Neural cell (in vitro differentiated cells): ENCODE results near the gene SCUBE1. TPM values are rescaled to one million over a fixed set of nuclear protein-coding genes. Genes with fewer than 3 reads are reported as not detected.

Experiments used
- H2AFZ ChIP-seq: fragments of 200-600, 300-800 bp; sonication (generic), shearing (Covaris generic); 2 replicates; pipeline ENCODE4 v1.6.0; 2014; ENCODE audit warnings: low read depth, mild to moderate bottlenecking, antibody characterized with exemption, low read length, moderate library complexity
- H3F3A ChIP-seq: fragments of 200-600 bp; shearing (Covaris generic); 2 replicates; pipeline ENCODE4 v1.6.1; 2016; ENCODE audit warnings: mild to moderate bottlenecking, moderate library complexity, mixed read lengths, antibody characterized with exemption, low read length; ENCODE audit not compliant: insufficient read depth, poor library complexity, severe bottlenecking
- H3K27ac ChIP-seq: fragments of 200-600, 300-800 bp; sonication (generic), shearing (Covaris generic); 2 replicates; pipeline ENCODE4 v1.5.1; 2014; ENCODE audit warnings: mild to moderate bottlenecking, low read length, moderate library complexity
- H3K27me3 ChIP-seq: fragments of 300-800, 200-600 bp; sonication (generic), shearing (Covaris generic); 2 replicates; pipeline ENCODE4 v1.6.0; 2014; ENCODE audit warnings: mild to moderate bottlenecking, low read depth, low read length, moderate library complexity; ENCODE audit not compliant: insufficient read depth
- H3K36me3 ChIP-seq: fragments of 300-800, 200-600 bp; sonication (generic), shearing (Covaris generic); 2 replicates; pipeline ENCODE4 v1.5.1; 2014; ENCODE audit warnings: mild to moderate bottlenecking, antibody characterized with exemption, low read length, moderate library complexity; ENCODE audit not compliant: insufficient read depth
- H3K4me2 ChIP-seq: fragments of 300-800, 200-600 bp; sonication (generic), shearing (Covaris generic); 2 replicates; pipeline ENCODE4 v1.6.0; 2014; ENCODE audit warnings: mild to moderate bottlenecking, low read length
- H3K4me3 ChIP-seq: fragments of 300-800, 200-600 bp; sonication (generic), shearing (Covaris generic); 2 replicates; pipeline ENCODE4 v1.5.1; 2014; ENCODE audit warnings: mild to moderate bottlenecking, low read length, moderate library complexity
- H3K79me2 ChIP-seq: fragments of 200-600 bp; shearing (Covaris generic); replicated peaks from 2 replicates; pipeline ENCODE4 v1.6.0; 2014; ENCODE audit warnings: mild to moderate bottlenecking, low read length, moderate library complexity; ENCODE audit not compliant: insufficient read depth
- H3K9ac ChIP-seq: fragments of 300-800, 200-600 bp; sonication (generic), shearing (Covaris generic); 2 replicates; pipeline ENCODE4 v1.6.1; 2016; ENCODE audit warnings: mild to moderate bottlenecking, low read length, mixed read lengths
- H3K9me2 ChIP-seq: fragments of 200-600 bp; shearing (Covaris generic); 2 replicates; pipeline ENCODE4 v1.6.1; 2016; ENCODE audit warnings: mild to moderate bottlenecking, low read length, mixed read lengths; ENCODE audit not compliant: insufficient read depth
- H3K9me3 ChIP-seq: fragments of 200-600, 300-800 bp; sonication (generic), shearing (Covaris generic); 2 replicates; pipeline ENCODE4 v1.6.1; 2016; ENCODE audit warnings: mild to moderate bottlenecking, mixed run types, low read length, moderate library complexity, mixed read lengths
- H4K20me1 ChIP-seq: fragments of 200-600 bp; shearing (Covaris generic); 2 replicates; pipeline ENCODE4 v1.6.1; 2016; ENCODE audit warnings: mild to moderate bottlenecking, mixed run types; ENCODE audit not compliant: insufficient read depth
- EP300 ChIP-seq: fragments of 450-650 bp; conservative IDR thresholded peaks from 2 replicates; pipeline ENCODE4 v1.6.1; 2014; ENCODE audit warnings: antibody characterized with exemption, mild to moderate bottlenecking, moderate library complexity; ENCODE audit not compliant: poor library complexity, severe bottlenecking
- EZH2 ChIP-seq: fragments of 200-600, 300-800 bp; shearing (Covaris generic), sonication (generic); IDR thresholded peaks from 2 replicates; pipeline ENCODE4 v1.6.1; 2014; ENCODE audit warnings: antibody characterized with exemption, low read length, borderline replicate concordance, mild to moderate bottlenecking; ENCODE audit not compliant: insufficient read depth, poor library complexity, severe bottlenecking
- MXI1 ChIP-seq: fragments of 450-650 bp; conservative IDR thresholded peaks from 2 replicates; pipeline ENCODE4 v1.6.1; 2014; ENCODE audit warnings: antibody characterized with exemption, mild to moderate bottlenecking; ENCODE audit not compliant: poor library complexity, severe bottlenecking
- POLR2AphosphoS5 ChIP-seq: IDR thresholded peaks from 2 replicates; pipeline ENCODE4 v1.6.1; 2012
- RAD21 ChIP-seq: fragments of 450-650 bp; conservative IDR thresholded peaks from 2 replicates; pipeline ENCODE4 v1.6.1; 2014; ENCODE audit warnings: antibody characterized with exemption, mild to moderate bottlenecking, moderate library complexity
- SMC3 ChIP-seq: fragments of 450-650 bp; conservative IDR thresholded peaks from 2 replicates; pipeline ENCODE4 v1.6.1; 2014; ENCODE audit warnings: antibody characterized with exemption, mild to moderate bottlenecking, moderate library complexity; ENCODE audit not compliant: poor library complexity
- TAF1 ChIP-seq: IDR thresholded peaks from 2 replicates; pipeline ENCODE4 v1.6.1; 2012; ENCODE audit warnings: low read depth
- polyA plus RNA-seq: library from polyadenylated mRNA; depleted of rRNA; stranded (reverse); fragments of >200 nt; gene quantifications from 2 replicates; pipeline ENCODE4 v1.2.3, GENCODE V29; 2014
- TF ChIP-seq, protein P1 (sequence below): IDR thresholded peaks from 2 replicates; pipeline ENCODE4 v1.6.1; 2012; ENCODE audit warnings: borderline replicate concordance
- TF ChIP-seq, protein P2 (sequence below): fragments of 450-650 bp; IDR thresholded peaks from 2 replicates; pipeline ENCODE4 v1.5.1; 2014; ENCODE audit warnings: antibody characterized with exemption, mild to moderate bottlenecking, moderate library complexity; ENCODE audit not compliant: poor library complexity, severe bottlenecking

Gene SCUBE1
- polyA plus RNA-seq, 1 donor from 2014 or later = 8.4 TPM

DNA sequence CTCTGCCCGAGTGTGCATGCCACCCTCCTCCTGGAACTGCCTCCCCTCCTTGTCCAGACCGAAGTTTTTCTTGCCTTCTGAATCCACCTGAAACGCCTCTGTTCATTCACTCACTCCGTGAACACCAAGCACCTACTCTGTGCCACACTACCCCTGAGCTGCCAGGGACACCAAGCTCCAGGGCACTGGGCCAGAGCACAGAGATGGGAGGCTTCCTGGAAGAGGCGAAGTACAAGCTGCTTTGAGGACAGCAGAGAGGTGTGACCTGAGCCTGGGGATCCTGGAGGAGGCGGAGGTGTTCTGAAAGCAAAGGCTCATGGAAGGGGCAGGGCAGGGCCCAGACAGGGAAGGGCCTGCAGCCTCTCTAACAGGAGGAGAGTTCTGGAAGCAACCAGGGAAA is 47.5 kb downstream of the SCUBE1 start:
- no peaks in the 10 kb centered on the region for H4K20me1 ChIP-seq
- no peaks in the 10 kb centered on the region for H3K27me3 ChIP-seq
- no peaks in the 10 kb centered on the region for H3K36me3 ChIP-seq
- no peak overlapping the region for H3K4me2 ChIP-seq
- H3K9me3 ChIP-seq = no peaks in the 10 kb centered on the region
- no peak overlapping the region for H3K9ac ChIP-seq
- no peak for TF ChIP-seq POLR2AphosphoS5
- no peak for TF ChIP-seq RAD21
- no peak for TF ChIP-seq EP300
- TF ChIP-seq, protein P1, sequence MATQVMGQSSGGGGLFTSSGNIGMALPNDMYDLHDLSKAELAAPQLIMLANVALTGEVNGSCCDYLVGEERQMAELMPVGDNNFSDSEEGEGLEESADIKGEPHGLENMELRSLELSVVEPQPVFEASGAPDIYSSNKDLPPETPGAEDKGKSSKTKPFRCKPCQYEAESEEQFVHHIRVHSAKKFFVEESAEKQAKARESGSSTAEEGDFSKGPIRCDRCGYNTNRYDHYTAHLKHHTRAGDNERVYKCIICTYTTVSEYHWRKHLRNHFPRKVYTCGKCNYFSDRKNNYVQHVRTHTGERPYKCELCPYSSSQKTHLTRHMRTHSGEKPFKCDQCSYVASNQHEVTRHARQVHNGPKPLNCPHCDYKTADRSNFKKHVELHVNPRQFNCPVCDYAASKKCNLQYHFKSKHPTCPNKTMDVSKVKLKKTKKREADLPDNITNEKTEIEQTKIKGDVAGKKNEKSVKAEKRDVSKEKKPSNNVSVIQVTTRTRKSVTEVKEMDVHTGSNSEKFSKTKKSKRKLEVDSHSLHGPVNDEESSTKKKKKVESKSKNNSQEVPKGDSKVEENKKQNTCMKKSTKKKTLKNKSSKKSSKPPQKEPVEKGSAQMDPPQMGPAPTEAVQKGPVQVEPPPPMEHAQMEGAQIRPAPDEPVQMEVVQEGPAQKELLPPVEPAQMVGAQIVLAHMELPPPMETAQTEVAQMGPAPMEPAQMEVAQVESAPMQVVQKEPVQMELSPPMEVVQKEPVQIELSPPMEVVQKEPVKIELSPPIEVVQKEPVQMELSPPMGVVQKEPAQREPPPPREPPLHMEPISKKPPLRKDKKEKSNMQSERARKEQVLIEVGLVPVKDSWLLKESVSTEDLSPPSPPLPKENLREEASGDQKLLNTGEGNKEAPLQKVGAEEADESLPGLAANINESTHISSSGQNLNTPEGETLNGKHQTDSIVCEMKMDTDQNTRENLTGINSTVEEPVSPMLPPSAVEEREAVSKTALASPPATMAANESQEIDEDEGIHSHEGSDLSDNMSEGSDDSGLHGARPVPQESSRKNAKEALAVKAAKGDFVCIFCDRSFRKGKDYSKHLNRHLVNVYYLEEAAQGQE = no peak
- TF ChIP-seq MXI1 = no peak
- TF ChIP-seq SMC3 = no peak
- TF ChIP-seq, protein P2, sequence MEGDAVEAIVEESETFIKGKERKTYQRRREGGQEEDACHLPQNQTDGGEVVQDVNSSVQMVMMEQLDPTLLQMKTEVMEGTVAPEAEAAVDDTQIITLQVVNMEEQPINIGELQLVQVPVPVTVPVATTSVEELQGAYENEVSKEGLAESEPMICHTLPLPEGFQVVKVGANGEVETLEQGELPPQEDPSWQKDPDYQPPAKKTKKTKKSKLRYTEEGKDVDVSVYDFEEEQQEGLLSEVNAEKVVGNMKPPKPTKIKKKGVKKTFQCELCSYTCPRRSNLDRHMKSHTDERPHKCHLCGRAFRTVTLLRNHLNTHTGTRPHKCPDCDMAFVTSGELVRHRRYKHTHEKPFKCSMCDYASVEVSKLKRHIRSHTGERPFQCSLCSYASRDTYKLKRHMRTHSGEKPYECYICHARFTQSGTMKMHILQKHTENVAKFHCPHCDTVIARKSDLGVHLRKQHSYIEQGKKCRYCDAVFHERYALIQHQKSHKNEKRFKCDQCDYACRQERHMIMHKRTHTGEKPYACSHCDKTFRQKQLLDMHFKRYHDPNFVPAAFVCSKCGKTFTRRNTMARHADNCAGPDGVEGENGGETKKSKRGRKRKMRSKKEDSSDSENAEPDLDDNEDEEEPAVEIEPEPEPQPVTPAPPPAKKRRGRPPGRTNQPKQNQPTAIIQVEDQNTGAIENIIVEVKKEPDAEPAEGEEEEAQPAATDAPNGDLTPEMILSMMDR = no peak
- TF ChIP-seq EZH2 = no peak
- no peak for TF ChIP-seq TAF1
- no peak overlapping the region for H3K27ac ChIP-seq
- H3K9me2 ChIP-seq = no peaks in the 10 kb centered on the region
- no peak overlapping the region for H3K4me3 ChIP-seq
- H3K79me2 ChIP-seq = no peaks in the 10 kb centered on the region
- no peaks in the 10 kb centered on the region for H3F3A ChIP-seq
- no peak overlapping the region for H2AFZ ChIP-seq

DNA sequence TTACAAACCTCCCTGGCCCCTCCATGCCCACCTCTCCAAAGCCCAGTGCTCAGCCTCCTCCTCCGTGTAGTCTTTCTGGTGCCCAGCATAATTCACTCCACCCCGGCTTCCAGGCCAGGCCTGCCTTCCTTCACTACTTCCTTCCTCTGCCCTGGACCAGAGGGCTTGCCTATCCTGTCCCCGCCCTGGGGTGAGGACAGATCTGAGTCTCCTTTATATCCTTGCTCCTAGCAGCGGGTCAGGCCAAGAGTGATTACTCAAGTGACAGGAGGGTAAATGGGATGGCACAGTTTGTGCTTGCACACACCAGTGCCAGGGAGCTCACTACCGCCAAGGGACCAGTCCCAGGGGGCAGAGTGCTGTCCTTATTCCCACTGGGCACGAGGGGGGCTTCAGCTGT is 48.0 kb downstream of the SCUBE1 start:
- Histone ChIP-seq H3K9ac (no peak overlapping the region), H4K20me1 (no peaks in the 10 kb centered on the region), H3K27me3 (no peaks in the 10 kb centered on the region), H3K9me3 (no peaks in the 10 kb centered on the region), H3K4me2 (no peak overlapping the region), H3F3A (no peaks in the 10 kb centered on the region), H3K36me3 (no peaks in the 10 kb centered on the region), H3K27ac (no peak overlapping the region), H3K79me2 (no peaks in the 10 kb centered on the region), H3K9me2 (no peaks in the 10 kb centered on the region), H2AFZ (no peak overlapping the region), H3K4me3 (no peak overlapping the region)
- TF ChIP-seq EZH2 (no peak), TAF1 (no peak), SMC3 (no peak), MXI1 (no peak), POLR2AphosphoS5 (no peak), EP300 (no peak), RAD21 (no peak)
- TF ChIP-seq, protein P2 = no peak
- TF ChIP-seq, protein P1 = no peak
